ENCODE measurements around the gene AAR2.

DNA sequence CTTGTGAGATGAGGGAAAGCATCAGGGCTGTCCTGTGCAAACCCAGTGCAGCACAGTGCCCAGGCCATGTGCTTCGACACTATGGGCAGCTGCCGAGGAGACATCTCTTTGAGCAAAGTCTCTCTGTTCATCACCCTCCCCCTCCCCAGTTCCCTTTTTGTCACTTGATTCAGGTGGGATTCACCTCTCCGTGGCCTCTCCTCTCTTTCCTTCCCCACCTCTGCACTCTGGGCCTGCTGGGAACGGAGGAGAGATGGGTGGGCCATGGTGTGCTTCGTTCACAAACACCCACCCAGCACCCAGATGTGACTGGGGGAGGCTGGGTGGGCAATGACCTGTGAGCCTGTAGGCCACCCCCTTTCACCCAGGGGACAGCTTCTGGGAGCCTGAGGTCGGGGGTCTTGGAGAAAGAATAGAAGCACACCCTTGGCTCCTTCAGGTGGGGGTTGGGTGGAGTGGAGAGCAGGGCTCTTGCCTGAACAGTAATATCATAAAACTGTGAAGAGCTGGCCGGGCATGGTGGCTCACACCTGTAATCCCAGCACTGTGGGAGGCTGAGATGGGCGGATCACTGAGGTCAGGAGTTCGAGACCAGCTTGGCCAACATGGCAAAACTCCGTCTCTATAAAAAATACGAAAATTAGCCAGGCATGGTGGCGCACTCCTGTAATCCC is 36.4 kb downstream of the AAR2 start:
- TF ChIP-seq, protein P1, sequence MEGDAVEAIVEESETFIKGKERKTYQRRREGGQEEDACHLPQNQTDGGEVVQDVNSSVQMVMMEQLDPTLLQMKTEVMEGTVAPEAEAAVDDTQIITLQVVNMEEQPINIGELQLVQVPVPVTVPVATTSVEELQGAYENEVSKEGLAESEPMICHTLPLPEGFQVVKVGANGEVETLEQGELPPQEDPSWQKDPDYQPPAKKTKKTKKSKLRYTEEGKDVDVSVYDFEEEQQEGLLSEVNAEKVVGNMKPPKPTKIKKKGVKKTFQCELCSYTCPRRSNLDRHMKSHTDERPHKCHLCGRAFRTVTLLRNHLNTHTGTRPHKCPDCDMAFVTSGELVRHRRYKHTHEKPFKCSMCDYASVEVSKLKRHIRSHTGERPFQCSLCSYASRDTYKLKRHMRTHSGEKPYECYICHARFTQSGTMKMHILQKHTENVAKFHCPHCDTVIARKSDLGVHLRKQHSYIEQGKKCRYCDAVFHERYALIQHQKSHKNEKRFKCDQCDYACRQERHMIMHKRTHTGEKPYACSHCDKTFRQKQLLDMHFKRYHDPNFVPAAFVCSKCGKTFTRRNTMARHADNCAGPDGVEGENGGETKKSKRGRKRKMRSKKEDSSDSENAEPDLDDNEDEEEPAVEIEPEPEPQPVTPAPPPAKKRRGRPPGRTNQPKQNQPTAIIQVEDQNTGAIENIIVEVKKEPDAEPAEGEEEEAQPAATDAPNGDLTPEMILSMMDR (IDR thresholded peaks at IDR 0.05) = no peak
- TF ChIP-seq, protein P2, sequence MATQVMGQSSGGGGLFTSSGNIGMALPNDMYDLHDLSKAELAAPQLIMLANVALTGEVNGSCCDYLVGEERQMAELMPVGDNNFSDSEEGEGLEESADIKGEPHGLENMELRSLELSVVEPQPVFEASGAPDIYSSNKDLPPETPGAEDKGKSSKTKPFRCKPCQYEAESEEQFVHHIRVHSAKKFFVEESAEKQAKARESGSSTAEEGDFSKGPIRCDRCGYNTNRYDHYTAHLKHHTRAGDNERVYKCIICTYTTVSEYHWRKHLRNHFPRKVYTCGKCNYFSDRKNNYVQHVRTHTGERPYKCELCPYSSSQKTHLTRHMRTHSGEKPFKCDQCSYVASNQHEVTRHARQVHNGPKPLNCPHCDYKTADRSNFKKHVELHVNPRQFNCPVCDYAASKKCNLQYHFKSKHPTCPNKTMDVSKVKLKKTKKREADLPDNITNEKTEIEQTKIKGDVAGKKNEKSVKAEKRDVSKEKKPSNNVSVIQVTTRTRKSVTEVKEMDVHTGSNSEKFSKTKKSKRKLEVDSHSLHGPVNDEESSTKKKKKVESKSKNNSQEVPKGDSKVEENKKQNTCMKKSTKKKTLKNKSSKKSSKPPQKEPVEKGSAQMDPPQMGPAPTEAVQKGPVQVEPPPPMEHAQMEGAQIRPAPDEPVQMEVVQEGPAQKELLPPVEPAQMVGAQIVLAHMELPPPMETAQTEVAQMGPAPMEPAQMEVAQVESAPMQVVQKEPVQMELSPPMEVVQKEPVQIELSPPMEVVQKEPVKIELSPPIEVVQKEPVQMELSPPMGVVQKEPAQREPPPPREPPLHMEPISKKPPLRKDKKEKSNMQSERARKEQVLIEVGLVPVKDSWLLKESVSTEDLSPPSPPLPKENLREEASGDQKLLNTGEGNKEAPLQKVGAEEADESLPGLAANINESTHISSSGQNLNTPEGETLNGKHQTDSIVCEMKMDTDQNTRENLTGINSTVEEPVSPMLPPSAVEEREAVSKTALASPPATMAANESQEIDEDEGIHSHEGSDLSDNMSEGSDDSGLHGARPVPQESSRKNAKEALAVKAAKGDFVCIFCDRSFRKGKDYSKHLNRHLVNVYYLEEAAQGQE (IDR thresholded peaks at IDR 0.05; ENCODE audit: insufficient read depth in 1 of 2, low read depth in 2 of 2, low read length in 1 of 2) = no peak
- TF ChIP-seq POLR2AphosphoS5 (IDR thresholded peaks at IDR 0.05; ENCODE audit: low read depth, low read length) (no peak), SIN3A (IDR thresholded peaks at IDR 0.05; ENCODE audit: borderline replicate concordance, insufficient read depth, low read depth, low read length) (no peak)

Data from Panc1 (cell line).